ENCODE results near the gene PDE5A. TPM values are rescaled to one million over a fixed set of nuclear protein-coding genes. Genes with fewer than 3 reads are reported as not detected.
A peak's percentile ranks its signal among the peaks of the same experiment; 100 is the strongest.

Gene PDE5A
- total and polyA plus RNA-seq, 10 of the 15 experiments (the other 5 are each of a cell fraction or from before 2014, with no cell fraction given): under 0.01 to 3.9 (median 0.26) TPM; not detected in 1

- ChIA-PET POLR2A (no interaction called here), SMC1A (ENCODE audit: uncharacterized antibody, unreplicated experiment) (interaction anchor here (1.1 kb wide), 1 partner anchor 60 kb away, joined by 3 read pairs; no protein-coding TSS in a partner anchor), CTCF (interaction anchor here (0.6 kb wide), 1 partner anchor 17 kb away, joined by 4 read pairs; no protein-coding TSS in a partner anchor), RAD21 (ENCODE audit: unreplicated experiment) (no interaction called here)
- no peak for ATAC-seq
- BruUV-seq (replicated peaks): no TSS peak
- no peaks in the 10 kb centered on the region for H3K9me3 ChIP-seq (replicated peaks; ENCODE audit: control insufficient read depth, insufficient read depth, low read length)
- no peaks in the 10 kb centered on the region for H3K27me3 ChIP-seq (replicated peaks in 1 of 2; ENCODE audit: control insufficient read depth in 2 of 2, insufficient read depth in 2 of 2, low read length in 1 of 2)
- no peak for DNase-seq (ENCODE audit: low read depth, low spot score)
- intact Hi-C loops (cut with micrococcal nuclease; ENCODE audit: unreplicated experiment): no loop called here
- H2AFZ ChIP-seq (ENCODE audit: control insufficient read depth, low read depth, low read length): no peak overlapping the region
- no peak for FAIRE-seq
- TF ChIP-seq MAX (IDR thresholded peaks at IDR 0.05; ENCODE audit: low read depth, low read length) (no peak), RB1 (IDR thresholded peaks at IDR 0.05; ENCODE audit: borderline replicate concordance) (no peak), SPI1 (IDR thresholded peaks at IDR 0.05; ENCODE audit: borderline replicate concordance, insufficient read depth, low read depth, low read length) (peak; percentile 14; the same call in 1 of the 2 replicates), BACH1 (IDR thresholded peaks at IDR 0.05; ENCODE audit: borderline replicate concordance) (no peak), IRF4 (IDR thresholded peaks at IDR 0.05; ENCODE audit: low read depth, low read length) (no peak), CTCF (IDR thresholded peaks at IDR 0.05 in 2 of 3, conservative IDR thresholded peaks at IDR 0.05 in 1 of 3; ENCODE audit: control insufficient read depth in 2 of 3, extremely low read depth in 1 of 3, insufficient read depth in 1 of 3, low read depth in 3 of 3, low read length in 3 of 3) (no peak), ZNF217 (IDR thresholded peaks at IDR 0.05) (no peak), SIN3A (IDR thresholded peaks at IDR 0.05; ENCODE audit: low read depth, low read length) (no peak)
- in situ Hi-C loops (cut with MboI): no loop called here
- no peaks in the 10 kb centered on the region for H4K20me1 ChIP-seq (ENCODE audit: control insufficient read depth, insufficient read depth)
- no peak overlapping the region for H3K9ac ChIP-seq (ENCODE audit: control insufficient read depth, insufficient read depth, low read length)
- H3K4me3 ChIP-seq: no peak overlapping the region
- no peaks in the 10 kb centered on the region for H3K79me2 ChIP-seq (ENCODE audit: control insufficient read depth, insufficient read depth, low read length)
- no peaks in the 10 kb centered on the region for H3K4me1 ChIP-seq (ENCODE audit: control insufficient read depth, insufficient read depth, low read length)
- H3K36me3 ChIP-seq (ENCODE audit: control insufficient read depth in 2 of 2, insufficient read depth in 2 of 2, low read length in 1 of 2): no peaks in the 10 kb centered on the region
- no peak overlapping the region for H3K4me2 ChIP-seq (ENCODE audit: control insufficient read depth, insufficient read depth)
- no peak overlapping the region for H3K27ac ChIP-seq (ENCODE audit: control insufficient read depth, insufficient read depth)
These were observed 64.5 kb downstream of the PDE5A start for GRCh38 chr4:119564106-119564505.

Measured in GM12878 (cell line).